ENCODE results near the gene USP7.
"Not testable (repeated sequence)": the region's sequence is repeated elsewhere in the genome, so short reads cannot be mapped to it uniquely, and the experiment has no call there.

Gene USP7

DNA sequence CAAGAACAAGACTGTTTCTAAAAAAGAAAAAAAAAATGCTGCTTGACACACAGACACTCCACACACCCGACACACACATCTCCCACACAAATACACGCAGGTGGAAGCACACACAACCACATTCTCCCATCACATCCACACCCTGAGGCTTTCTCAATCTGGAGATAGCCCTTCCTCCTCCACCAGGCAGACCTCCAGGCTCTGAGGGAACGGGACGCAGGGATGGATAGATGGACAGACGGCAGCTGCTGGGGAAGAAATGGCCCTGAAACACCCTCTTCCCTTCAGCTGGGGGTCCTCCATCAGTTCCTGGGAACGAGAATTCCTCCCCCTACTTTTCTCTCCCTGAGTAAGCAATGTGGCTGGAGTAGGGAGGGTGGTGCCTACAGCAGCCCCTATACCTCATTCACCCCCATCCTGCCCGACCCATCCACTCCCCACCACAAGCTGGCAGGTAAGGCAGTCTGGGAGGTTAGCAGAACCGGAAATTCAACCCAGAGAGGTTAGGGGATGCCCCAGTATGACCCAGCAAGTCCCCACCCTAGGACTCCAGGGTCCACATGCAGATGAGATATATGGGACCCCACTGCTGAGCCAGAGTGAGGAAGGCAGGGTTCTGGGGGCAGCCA lies 85.7 kb downstream of the USP7 start:
- no peak for DNase-seq
- intact Hi-C loops (cut with DNase I; ENCODE audit: low total_unique reads), result no loop called here

DNA sequence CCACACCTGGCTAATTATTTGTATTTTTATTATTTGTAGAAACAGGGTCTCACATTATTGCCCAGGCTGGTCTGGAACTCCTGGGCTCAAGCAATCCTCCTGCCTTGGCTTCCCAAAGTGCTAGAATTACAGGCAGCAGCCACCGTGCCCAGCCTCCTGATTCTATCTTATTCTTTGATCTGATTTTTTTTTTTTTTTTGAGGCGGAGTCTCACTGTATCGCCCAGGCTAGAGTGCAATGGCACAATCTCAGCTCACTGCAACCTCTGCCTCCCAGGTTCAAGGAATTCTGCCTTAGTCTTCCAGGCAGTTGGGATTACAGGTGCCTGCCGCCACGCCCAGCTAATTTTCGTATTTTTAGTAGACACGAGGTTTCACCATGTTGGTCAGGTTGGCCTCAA lies 88.4 kb downstream of the USP7 start:
- intact Hi-C loops (cut with DNase I; ENCODE audit: low total_unique reads); H3K4me3 ChIP-seq; H3K9me3 ChIP-seq; H3K36me3 ChIP-seq; H3K27me3 ChIP-seq; DNase-seq; H3K27ac ChIP-seq: not testable (repeated sequence)
- H3K4me1 ChIP-seq, result peaks cover 0 to 18% (median 2%) of the 10 kb centered on the region in 4 donors

More for the DNA sequence above, 85.7 kb downstream of the USP7 start:
- no peaks in the 10 kb centered on the region for H3K36me3 ChIP-seq
- H3K9me3 ChIP-seq, result no peaks in the 10 kb centered on the region
- peaks cover 0 to 7% of the 10 kb centered on the region in 2 donors for H3K27me3 ChIP-seq
- H3K4me3 ChIP-seq, result no peak overlapping the region
- no peak overlapping the region for H3K27ac ChIP-seq
- TF ChIP-seq, protein P1, sequence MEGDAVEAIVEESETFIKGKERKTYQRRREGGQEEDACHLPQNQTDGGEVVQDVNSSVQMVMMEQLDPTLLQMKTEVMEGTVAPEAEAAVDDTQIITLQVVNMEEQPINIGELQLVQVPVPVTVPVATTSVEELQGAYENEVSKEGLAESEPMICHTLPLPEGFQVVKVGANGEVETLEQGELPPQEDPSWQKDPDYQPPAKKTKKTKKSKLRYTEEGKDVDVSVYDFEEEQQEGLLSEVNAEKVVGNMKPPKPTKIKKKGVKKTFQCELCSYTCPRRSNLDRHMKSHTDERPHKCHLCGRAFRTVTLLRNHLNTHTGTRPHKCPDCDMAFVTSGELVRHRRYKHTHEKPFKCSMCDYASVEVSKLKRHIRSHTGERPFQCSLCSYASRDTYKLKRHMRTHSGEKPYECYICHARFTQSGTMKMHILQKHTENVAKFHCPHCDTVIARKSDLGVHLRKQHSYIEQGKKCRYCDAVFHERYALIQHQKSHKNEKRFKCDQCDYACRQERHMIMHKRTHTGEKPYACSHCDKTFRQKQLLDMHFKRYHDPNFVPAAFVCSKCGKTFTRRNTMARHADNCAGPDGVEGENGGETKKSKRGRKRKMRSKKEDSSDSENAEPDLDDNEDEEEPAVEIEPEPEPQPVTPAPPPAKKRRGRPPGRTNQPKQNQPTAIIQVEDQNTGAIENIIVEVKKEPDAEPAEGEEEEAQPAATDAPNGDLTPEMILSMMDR (IDR thresholded peaks at IDR 0.05), result no peak
- peaks cover 0 to 8% (median 2%) of the 10 kb centered on the region in 4 donors for H3K4me1 ChIP-seq

DNA sequence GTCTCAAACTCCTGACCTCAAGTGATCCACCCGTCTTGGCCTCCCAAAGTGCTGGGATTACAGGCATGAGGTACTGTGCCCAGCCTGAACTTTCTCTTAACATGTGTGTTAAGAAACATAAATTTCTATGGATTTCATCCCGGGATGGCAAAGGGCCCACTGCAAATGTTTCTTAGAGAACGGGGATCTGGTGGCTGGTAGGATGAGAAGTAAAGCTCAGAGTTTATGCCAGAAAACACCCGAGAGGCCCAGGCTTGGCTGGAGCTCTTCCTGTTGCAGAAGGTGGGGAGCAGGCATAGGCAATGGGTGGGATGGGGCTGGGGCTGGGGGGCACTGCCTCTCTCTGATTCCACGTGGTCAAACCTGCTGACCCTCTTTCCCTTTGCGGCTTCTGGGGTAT lies 89.3 kb downstream of the USP7 start:
- Histone ChIP-seq H3K9me3 (no peaks in the 10 kb centered on the region), H3K36me3 (no peaks in the 10 kb centered on the region), H3K27ac (no peak overlapping the region), H3K4me3 (no peak overlapping the region), H3K27me3 (peaks cover 0 to 4% of the 10 kb centered on the region in 2 donors), H3K4me1 (peaks cover 0 to 24% (median 4%) of the 10 kb centered on the region in 4 donors)
- intact Hi-C loops (cut with DNase I; ENCODE audit: low total_unique reads), result no loop called here
- DNase-seq, result no peak
- TF ChIP-seq, protein P1 (IDR thresholded peaks at IDR 0.05), result no peak

DNA sequence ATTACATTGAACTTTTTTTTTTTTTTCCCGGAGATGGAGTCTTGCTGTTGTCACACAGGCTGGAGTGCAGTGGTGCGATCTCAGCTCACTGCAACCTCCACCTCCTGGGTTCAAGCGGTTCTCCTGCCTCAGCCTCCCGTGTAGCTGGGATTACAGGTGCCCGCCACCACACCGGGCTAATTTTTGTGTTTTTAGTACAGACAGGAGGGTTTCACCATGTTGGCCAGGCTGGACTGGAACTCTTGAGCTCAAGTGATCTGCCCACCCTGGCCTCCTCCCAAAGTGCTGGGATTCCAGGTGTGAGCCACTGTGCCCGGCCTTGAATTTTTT lies 89.9 kb downstream of the USP7 start:
- H3K36me3 ChIP-seq; H3K27ac ChIP-seq; H3K27me3 ChIP-seq; intact Hi-C loops (cut with DNase I; ENCODE audit: low total_unique reads); H3K4me3 ChIP-seq; DNase-seq; H3K9me3 ChIP-seq: not testable (repeated sequence)
- H3K4me1 ChIP-seq, result peaks cover 0 to 25% (median 5%) of the 10 kb centered on the region in 4 donors

DNA sequence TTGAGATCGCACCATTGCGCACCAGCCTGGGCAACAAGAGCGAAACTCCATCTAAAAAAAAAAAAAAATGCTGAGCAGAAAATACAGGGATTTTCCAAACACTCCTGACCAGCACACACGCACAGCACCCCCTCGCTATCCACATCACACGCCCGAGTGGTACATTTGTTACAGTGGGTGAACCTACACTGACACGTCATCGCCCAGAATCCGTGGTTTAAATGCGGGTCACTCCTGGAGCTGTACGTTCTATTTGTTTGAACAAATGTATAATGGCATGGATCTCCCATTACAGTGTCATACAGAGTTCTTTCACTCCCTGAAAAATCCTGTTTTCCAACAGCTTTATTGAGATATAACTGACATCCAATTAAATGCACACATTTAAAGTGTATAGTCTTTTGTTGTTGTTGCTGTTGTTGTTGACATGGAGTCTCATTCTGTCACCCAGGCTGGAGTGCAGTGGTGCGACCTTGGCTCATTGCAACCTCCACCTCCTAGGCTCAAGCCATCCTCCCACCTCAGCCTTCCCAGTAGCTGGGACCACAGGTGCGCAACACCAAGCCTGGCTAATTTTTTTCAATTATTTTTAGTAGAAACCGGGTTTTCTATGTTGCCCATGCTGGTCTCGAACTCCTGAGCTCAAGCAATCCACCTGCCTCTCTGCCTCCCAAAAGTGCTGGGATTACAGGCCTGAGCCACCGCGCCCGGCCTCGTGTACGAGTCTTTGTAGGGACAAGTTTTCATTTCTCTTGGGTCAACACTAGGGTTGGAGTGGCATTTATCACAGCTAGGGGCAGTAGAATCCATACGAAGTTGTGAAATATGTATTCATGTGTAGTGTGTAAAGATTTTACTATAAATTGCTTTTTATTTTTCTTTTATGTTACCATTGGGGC lies 90.5 kb downstream of the USP7 start:
- Histone ChIP-seq H3K9me3 (no peaks in the 10 kb centered on the region), H3K27ac (no peak overlapping the region), H3K4me3 (no peak overlapping the region), H3K27me3 (peaks cover 0 to 2% of the 10 kb centered on the region in 2 donors), H3K36me3 (no peaks in the 10 kb centered on the region), H3K4me1 (peaks cover 0 to 25% (median 5%) of the 10 kb centered on the region in 4 donors)
- intact Hi-C loops (cut with DNase I; ENCODE audit: low total_unique reads), result no loop called here
- TF ChIP-seq, protein P1 (IDR thresholded peaks at IDR 0.05), result no peak
- no peak for DNase-seq

DNA sequence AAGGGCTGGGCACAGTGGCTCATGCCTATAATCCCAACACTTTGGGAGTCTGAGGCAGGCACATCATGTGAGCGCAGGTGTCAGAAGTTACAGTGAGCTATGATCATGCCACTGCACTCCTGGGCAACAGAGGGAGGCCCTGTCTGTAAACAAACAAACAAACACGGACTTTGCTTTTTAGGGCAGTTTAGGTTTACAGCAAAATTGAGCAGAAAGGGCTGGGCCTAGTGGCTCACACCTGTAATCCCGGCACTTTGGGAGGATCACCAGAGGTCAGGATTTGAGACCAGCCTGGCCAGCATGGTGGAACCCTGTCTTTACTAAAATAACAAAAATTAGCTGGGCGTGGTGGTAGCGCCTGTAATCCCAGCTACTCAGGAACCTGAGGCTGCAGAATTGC lies 91.6 kb downstream of the USP7 start:
- Histone ChIP-seq H3K36me3 (no peaks in the 10 kb centered on the region), H3K4me1 (peaks cover 0 to 31% (median 12%) of the 10 kb centered on the region in 4 donors), H3K27me3 (no peaks in the 10 kb centered on the region), H3K9me3 (no peaks in the 10 kb centered on the region), H3K27ac (no peak overlapping the region), H3K4me3 (no peak overlapping the region)
- DNase-seq, result no peak
- intact Hi-C loops (cut with DNase I; ENCODE audit: low total_unique reads), result no loop called here
- TF ChIP-seq, protein P1 (IDR thresholded peaks at IDR 0.05), result no peak

DNA sequence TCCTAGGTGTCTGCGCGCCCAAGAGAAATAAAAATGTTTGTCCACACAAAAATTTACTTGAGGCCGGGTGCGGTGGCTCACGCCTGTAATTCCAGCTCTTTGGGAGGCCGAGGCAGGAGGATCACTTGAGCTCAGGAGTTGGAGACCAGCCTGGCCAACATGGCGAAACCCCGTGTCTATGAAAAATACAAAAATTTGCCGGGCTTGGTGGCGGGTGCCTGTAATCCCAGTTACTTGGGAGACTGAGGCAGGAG lies 93.8 kb downstream of the USP7 start:
- H3K36me3 ChIP-seq, H3K4me3 ChIP-seq, H3K27me3 ChIP-seq, DNase-seq, H3K9me3 ChIP-seq, H3K27ac ChIP-seq: not testable (repeated sequence)
- H3K4me1 ChIP-seq, result peaks cover 0 to 53% (median 32%) of the 10 kb centered on the region in 4 donors
- intact Hi-C loops (cut with DNase I; ENCODE audit: low total_unique reads), result loop anchor here (1.0 to 10.0 kb wide), 5 partner anchors 73 to 249 kb away; partner anchors contain the start of genes ABAT, HAPSTR1, METTL22 and PMM2

Data from tibial artery (tissue), 4 donors.